ENCODE measurements around the gene SSX5.
"Not testable (repeated sequence)": the region's sequence is repeated elsewhere in the genome, so short reads cannot be mapped to it uniquely, and the experiment has no call there.

SSX5 gene

GRCh38 chrX:48154796-48155195 is 41.8 kb downstream of the SSX5 start:
- no peak for DNase-seq (ENCODE audit: low spot score)
- TF ChIP-seq, protein P1, sequence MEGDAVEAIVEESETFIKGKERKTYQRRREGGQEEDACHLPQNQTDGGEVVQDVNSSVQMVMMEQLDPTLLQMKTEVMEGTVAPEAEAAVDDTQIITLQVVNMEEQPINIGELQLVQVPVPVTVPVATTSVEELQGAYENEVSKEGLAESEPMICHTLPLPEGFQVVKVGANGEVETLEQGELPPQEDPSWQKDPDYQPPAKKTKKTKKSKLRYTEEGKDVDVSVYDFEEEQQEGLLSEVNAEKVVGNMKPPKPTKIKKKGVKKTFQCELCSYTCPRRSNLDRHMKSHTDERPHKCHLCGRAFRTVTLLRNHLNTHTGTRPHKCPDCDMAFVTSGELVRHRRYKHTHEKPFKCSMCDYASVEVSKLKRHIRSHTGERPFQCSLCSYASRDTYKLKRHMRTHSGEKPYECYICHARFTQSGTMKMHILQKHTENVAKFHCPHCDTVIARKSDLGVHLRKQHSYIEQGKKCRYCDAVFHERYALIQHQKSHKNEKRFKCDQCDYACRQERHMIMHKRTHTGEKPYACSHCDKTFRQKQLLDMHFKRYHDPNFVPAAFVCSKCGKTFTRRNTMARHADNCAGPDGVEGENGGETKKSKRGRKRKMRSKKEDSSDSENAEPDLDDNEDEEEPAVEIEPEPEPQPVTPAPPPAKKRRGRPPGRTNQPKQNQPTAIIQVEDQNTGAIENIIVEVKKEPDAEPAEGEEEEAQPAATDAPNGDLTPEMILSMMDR (IDR thresholded peaks at IDR 0.05; ENCODE audit: extremely low read depth, missing control alignments) = no peak

GRCh38 chrX:48153769-48154168 is 42.8 kb downstream of the SSX5 start:
- DNase-seq (ENCODE audit: low spot score) = no peak
- TF ChIP-seq, protein P1 (IDR thresholded peaks at IDR 0.05; ENCODE audit: extremely low read depth, missing control alignments) = no peak

GRCh38 chrX:48142697-48143096 is 53.9 kb downstream of the SSX5 start:
- not testable (repeated sequence) for DNase-seq (ENCODE audit: low spot score)

DNA sequence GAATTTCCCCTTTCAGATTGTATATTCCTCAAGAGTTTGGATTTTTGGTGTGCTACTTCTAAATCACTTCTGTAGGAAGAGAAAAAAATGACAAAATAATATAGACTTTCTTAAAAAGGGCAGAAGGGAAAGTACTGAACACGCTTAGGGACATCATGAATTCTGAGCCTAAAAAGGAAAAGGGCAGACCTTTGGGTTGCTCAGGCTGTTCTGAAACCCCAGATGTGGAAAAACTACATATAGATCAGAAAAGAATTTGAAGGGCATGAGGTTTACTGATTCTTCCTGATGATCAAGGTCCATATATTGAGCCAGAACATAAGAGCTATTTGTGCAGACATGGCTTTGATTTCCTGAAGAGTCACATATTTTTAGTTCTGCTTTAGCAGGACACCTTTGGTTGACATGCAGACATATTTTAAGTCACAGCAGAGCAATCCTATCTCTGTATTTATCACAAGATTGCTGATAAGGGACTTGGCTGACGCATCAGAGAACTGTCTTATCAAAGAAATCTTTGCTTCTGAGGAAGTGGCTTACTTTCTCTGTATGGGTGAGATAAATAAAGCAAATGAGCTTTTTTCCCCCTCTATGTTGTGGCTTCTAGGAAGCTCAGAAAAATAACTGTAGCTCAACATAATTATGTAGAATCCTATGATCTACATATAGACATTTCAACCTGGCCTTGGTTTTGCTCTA is 54.6 kb downstream of the SSX5 start:
- DNase-seq (ENCODE audit: low spot score) = not testable (repeated sequence)

- not testable (repeated sequence) for DNase-seq (ENCODE audit: low spot score)
Observed at GRCh38 chrX:48139076-48139475, 57.5 kb downstream of the SSX5 start.

All from GM20000 (cell line).